HEK293 (cell line): ENCODE measurements around the gene CCDC77.
A peak's percentile ranks its signal among the peaks of the same experiment; 100 is the strongest.

Source experiments
- ATF2 ChIP-seq: fragments of 450-650 bp; formaldehyde crosslinking; IDR thresholded peaks from 2 replicates; pipeline ENCODE4 v1.5.1; 2016; ENCODE audit warnings: missing biosample characterization, missing genetic modification characterization, low read depth
- BCL11B ChIP-seq: fragments of 450-650 bp; formaldehyde crosslinking; IDR thresholded peaks from 2 replicates; pipeline ENCODE4 v1.5.1; 2016; ENCODE audit warnings: low read depth, missing biosample characterization, missing genetic modification characterization
- GLI4 ChIP-seq: fragments of 450-650 bp; formaldehyde crosslinking; IDR thresholded peaks from 2 replicates; pipeline ENCODE4 v1.5.1; 2016; ENCODE audit warnings: missing biosample characterization, missing genetic modification characterization
- GLIS2 ChIP-seq: fragments of 450-650 bp; formaldehyde crosslinking; IDR thresholded peaks from 2 replicates; pipeline ENCODE4 v1.5.1; 2016; ENCODE audit warnings: missing biosample characterization, missing genetic modification characterization
- OSR2 ChIP-seq: fragments of 450-650 bp; formaldehyde crosslinking; IDR thresholded peaks from 2 replicates; pipeline ENCODE4 v1.5.1; 2016; ENCODE audit warnings: missing biosample characterization, missing genetic modification characterization
- REST ChIP-seq: fragments of 450-650 bp; formaldehyde crosslinking; IDR thresholded peaks from 2 replicates; pipeline ENCODE4 v1.5.1; 2016; ENCODE audit warnings: missing biosample characterization, missing genetic modification characterization
- SP3 ChIP-seq: fragments of 450-650 bp; formaldehyde crosslinking; IDR thresholded peaks from 2 replicates; pipeline ENCODE4 v1.5.1; 2016; ENCODE audit warnings: missing biosample characterization, missing genetic modification characterization
- TRIM28 ChIP-seq: IDR thresholded peaks from 2 replicates; pipeline ENCODE4 v1.6.1; 2011; ENCODE audit warnings: low read length, control low read depth, borderline replicate concordance
- YY1 ChIP-seq: fragments of 450-650 bp; formaldehyde crosslinking; IDR thresholded peaks from 2 replicates; pipeline ENCODE4 v1.5.1; 2018; ENCODE audit warnings: missing biosample characterization, missing genetic modification characterization
- ZBTB44 ChIP-seq: fragments of 450-650 bp; IDR thresholded peaks from 2 replicates; pipeline ENCODE4 v1.5.1; 2018; ENCODE audit warnings: missing biosample characterization, mild to moderate bottlenecking, missing genetic modification characterization
- ZBTB8A ChIP-seq: fragments of 450-650 bp; formaldehyde crosslinking; IDR thresholded peaks from 2 replicates; pipeline ENCODE4 v1.5.1; 2016; ENCODE audit warnings: missing biosample characterization, missing genetic modification characterization
- ZFHX2 ChIP-seq: fragments of 450-650 bp; formaldehyde crosslinking; conservative IDR thresholded peaks from 2 replicates; pipeline ENCODE4 v1.5.1; 2016; ENCODE audit warnings: missing biosample characterization, missing genetic modification characterization
- ZNF138 ChIP-seq: fragments of 450-650 bp; formaldehyde crosslinking; IDR thresholded peaks from 2 replicates; pipeline ENCODE4 v1.5.1; 2016; ENCODE audit warnings: missing biosample characterization, missing genetic modification characterization, borderline replicate concordance
- ZNF19 ChIP-seq: fragments of 450-650 bp; formaldehyde crosslinking; IDR thresholded peaks from 2 replicates; pipeline ENCODE4; 2016; ENCODE audit warnings: missing biosample characterization, missing genetic modification characterization, low read depth
- ZNF24 ChIP-seq: fragments of 450-650 bp; formaldehyde crosslinking; IDR thresholded peaks from 2 replicates; pipeline ENCODE4 v1.5.1; 2016; ENCODE audit warnings: missing biosample characterization, missing genetic modification characterization
- ZNF248 ChIP-seq: fragments of 450-650 bp; formaldehyde crosslinking; IDR thresholded peaks from 2 replicates; pipeline ENCODE4 v1.5.1; 2017; ENCODE audit warnings: missing biosample characterization, missing genetic modification characterization
- ZNF292 ChIP-seq: fragments of 450-650 bp; formaldehyde crosslinking; IDR thresholded peaks from 2 replicates; pipeline ENCODE4 v1.5.1; 2016; ENCODE audit warnings: low read depth, missing biosample characterization, missing genetic modification characterization, borderline replicate concordance
- ZNF324 ChIP-seq: fragments of 450-650 bp; formaldehyde crosslinking; IDR thresholded peaks from 2 replicates; pipeline ENCODE4 v1.5.1; 2016; ENCODE audit warnings: missing biosample characterization, missing genetic modification characterization
- ZNF354C ChIP-seq: fragments of 450-650 bp; formaldehyde crosslinking; IDR thresholded peaks from 2 replicates; pipeline ENCODE4 v1.5.1; 2016; ENCODE audit warnings: missing biosample characterization, missing genetic modification characterization, low read depth, borderline replicate concordance
- ZNF416 ChIP-seq: fragments of 450-650 bp; formaldehyde crosslinking; IDR thresholded peaks from 2 replicates; pipeline ENCODE4 v1.5.1; 2016; ENCODE audit warnings: missing biosample characterization, missing genetic modification characterization
- ZNF501 ChIP-seq: fragments of 450-650 bp; formaldehyde crosslinking; IDR thresholded peaks from 2 replicates; pipeline ENCODE4 v1.5.1; 2016; ENCODE audit warnings: missing biosample characterization, missing genetic modification characterization
- ZNF555 ChIP-seq: fragments of 450-650 bp; formaldehyde crosslinking; conservative IDR thresholded peaks from 2 replicates; pipeline ENCODE4 v1.5.1; 2017; ENCODE audit warnings: missing biosample characterization, mild to moderate bottlenecking, missing genetic modification characterization, inconsistent platforms
- ZNF624 ChIP-seq: fragments of 450-650 bp; formaldehyde crosslinking; IDR thresholded peaks from 2 replicates; pipeline ENCODE4 v1.5.1; 2017; ENCODE audit warnings: missing biosample characterization, missing genetic modification characterization
- ZNF677 ChIP-seq: fragments of 450-650 bp; IDR thresholded peaks from 2 replicates; pipeline ENCODE4 v1.5.0; 2018; ENCODE audit warnings: missing biosample characterization, mild to moderate bottlenecking, missing genetic modification characterization, moderate library complexity
- ZNF76 ChIP-seq: fragments of 450-650 bp; formaldehyde crosslinking; IDR thresholded peaks from 2 replicates; pipeline ENCODE4; 2016; ENCODE audit warnings: low read depth, missing biosample characterization, missing genetic modification characterization, borderline replicate concordance
- ZNF785 ChIP-seq: fragments of 450-650 bp; formaldehyde crosslinking; IDR thresholded peaks from 2 replicates; pipeline ENCODE4 v1.5.1; 2016; ENCODE audit warnings: missing biosample characterization, missing genetic modification characterization
- ZNF791 ChIP-seq: fragments of 450-650 bp; formaldehyde crosslinking; IDR thresholded peaks from 2 replicates; pipeline ENCODE4 v1.5.1; 2016; ENCODE audit warnings: missing biosample characterization, missing genetic modification characterization
- ZSCAN18 ChIP-seq: fragments of 450-650 bp; formaldehyde crosslinking; IDR thresholded peaks from 2 replicates; pipeline ENCODE4 v1.5.1; 2016; ENCODE audit warnings: missing biosample characterization, missing genetic modification characterization
- ZSCAN23 ChIP-seq: fragments of 450-650 bp; formaldehyde crosslinking; IDR thresholded peaks from 2 replicates; pipeline ENCODE4 v1.5.1; 2016; ENCODE audit warnings: missing biosample characterization, missing genetic modification characterization

Gene CCDC77

GRCh38 chr12:389142-390096, 12.0 kb upstream of the CCDC77 start, which contains the start of gene KDM5A (continued):
- no peak for TF ChIP-seq ZNF354C (tag by site-specific recombination)
- peak; percentile 91 for TF ChIP-seq SP3 (tag by site-specific recombination)
- no peak for TF ChIP-seq BCL11B (tag by site-specific recombination)
- peak; percentile 91 for TF ChIP-seq ZNF324 (tag by site-specific recombination)
- peak; percentile 62 for TF ChIP-seq ZBTB44 (tag by site-specific recombination)
- no peak for TF ChIP-seq ZNF791 (tag by site-specific recombination)
- TF ChIP-seq ZNF138 (tag by site-specific recombination), result no peak
- TF ChIP-seq ZNF292 (tag by site-specific recombination), result no peak
- TF ChIP-seq ZSCAN18 (tag by site-specific recombination), result peak; percentile 23; the same call in 1 of the 2 replicates
- TF ChIP-seq ZFHX2, result peak; percentile 55
- peak; percentile 90 for TF ChIP-seq GLIS2
- no peak for TF ChIP-seq ZNF416 (tag by site-specific recombination)
- no peak for TF ChIP-seq ZNF248 (tag by site-specific recombination)
- TF ChIP-seq ZNF76, result peak; percentile 85
- TF ChIP-seq OSR2, result peak; percentile 39; the same call in 1 of the 2 replicates
- peak; percentile 96 for TF ChIP-seq ZNF501
- no peak for TF ChIP-seq ZNF19 (tag by site-specific recombination)
- TF ChIP-seq ZNF24 (tag by site-specific recombination), result peak; percentile 93
- peak; percentile 90 for TF ChIP-seq GLI4 (tag by site-specific recombination)
- TF ChIP-seq ZNF677 (tag by site-specific recombination), result no peak
- no peak for TF ChIP-seq ZNF624 (tag by site-specific recombination)
- peak; percentile 47; the same call in 1 of the 2 replicates for TF ChIP-seq ATF2 (tag by site-specific recombination)
- no peak for TF ChIP-seq TRIM28
- no peak for TF ChIP-seq ZNF555
- peak; percentile 76 for TF ChIP-seq YY1
- peak; percentile 97 for TF ChIP-seq ZSCAN23
- peak; percentile 72 for TF ChIP-seq ZBTB8A (tag by site-specific recombination)
- no peak; the same call in 1 of the 2 replicates for TF ChIP-seq REST (tag by site-specific recombination)
- TF ChIP-seq ZNF785 (tag by site-specific recombination), result 0 out of 2 replicates have a peak, but pooled peaks have one; percentile 58
